IMR-90 (cell line): ENCODE results near the gene ARVCF. TPM values are rescaled to one million over a fixed set of nuclear protein-coding genes. Genes with fewer than 3 reads are reported as not detected.
A peak's percentile ranks its signal among the peaks of the same experiment; 100 is the strongest.

ENCODE experiments used
- ATAC-seq: fragments of 200-7000 bp; cut with Tn5 transposase; 2 replicates; pipeline ENCODE4 v1.9.1; 2020; ENCODE audit warnings: low read depth, mild to moderate bottlenecking, moderate library complexity
- BruUV-seq: library from RNA; stranded (reverse); fragments of 400-500 nt; replicated peaks from 2 replicates; lab custom pipeline; 2021; lab: Mats Ljungman, UMichigan
- CTCF ChIA-PET: fragments of 300-600 bp; formaldehyde crosslinking; extraction: SDS; loops from one replicate; lab custom pipeline; 2021; ENCODE audit warnings: antibody characterized with exemption; lab: Yijun Ruan, JAX
- POLR2A ChIA-PET: fragments of 300-600 bp; sonication (Branson Sonifier 250); formaldehyde crosslinking; loops from one replicate; lab custom pipeline; 2022; ENCODE audit warnings: antibody characterized with exemption; ENCODE audit not compliant: unreplicated experiment; lab: Charles Lee
- DNase-seq: peaks from one replicate; pipeline ENCODE4 v3.0.0; 2013
- H2AFZ ChIP-seq: replicated peaks from 2 replicates; pipeline ENCODE3; 2013; ENCODE audit warnings: low read length, mild to moderate bottlenecking; ENCODE audit not compliant: poor library complexity
- H2AK5ac ChIP-seq: 2 replicates; pipeline ENCODE4 v1.6.1; 2013; ENCODE audit warnings: low read depth, low read length, inconsistent platforms
- H2AK9ac ChIP-seq: replicated peaks from 2 replicates; pipeline ENCODE3; 2013; ENCODE audit warnings: mild to moderate bottlenecking, low read depth, low read length, moderate library complexity; ENCODE audit not compliant: poor library complexity
- H2BK120ac ChIP-seq: 2 replicates; pipeline ENCODE4 v1.6.1; 2013; ENCODE audit warnings: low read depth, low read length, inconsistent platforms
- H2BK15ac ChIP-seq: 3 replicates; pipeline ENCODE4 v1.6.1; 2013; ENCODE audit warnings: low read depth, low read length, inconsistent platforms
- H2BK20ac ChIP-seq: 2 replicates; pipeline ENCODE4 v1.6.1; 2013; ENCODE audit warnings: low read depth, mild to moderate bottlenecking, inconsistent platforms, low read length, moderate library complexity
- H2BK5ac ChIP-seq: 2 replicates; pipeline ENCODE4 v1.6.1; 2013; ENCODE audit warnings: mild to moderate bottlenecking, low read depth, low read length, inconsistent platforms; ENCODE audit not compliant: poor library complexity, severe bottlenecking
- H3K14ac ChIP-seq: replicated peaks from 2 replicates; pipeline ENCODE4 v1.6.1; 2013; ENCODE audit warnings: low read depth, low read length, inconsistent platforms
- H3K18ac ChIP-seq: 2 replicates; pipeline ENCODE4 v1.6.1; 2013; ENCODE audit warnings: low read depth, low read length, control low read depth
- H3K23ac ChIP-seq: 2 replicates; pipeline ENCODE4 v1.6.1; 2013; ENCODE audit warnings: low read depth, low read length, inconsistent platforms
- H3K27ac ChIP-seq: 2 replicates; pipeline ENCODE4 v1.5.1; 2013; ENCODE audit warnings: mild to moderate bottlenecking, control low read depth, low read length; ENCODE audit not compliant: insufficient read depth
- H3K27me3 ChIP-seq: 2 replicates; pipeline ENCODE4 v1.6.1; 2013; ENCODE audit warnings: low read length; ENCODE audit not compliant: control insufficient read depth, insufficient read depth
- H3K36me3 ChIP-seq: 2 replicates; pipeline ENCODE4 v1.6.1; 2013; ENCODE audit warnings: low read length, mixed read lengths; ENCODE audit not compliant: control insufficient read depth, insufficient read depth
- H3K4ac ChIP-seq: 2 replicates; pipeline ENCODE4 v1.6.1; 2013; ENCODE audit warnings: low read depth, low read length, inconsistent platforms
- H3K4me1 ChIP-seq: 2 replicates; pipeline ENCODE4 v1.6.1; 2013; ENCODE audit warnings: low read length, mixed read lengths; ENCODE audit not compliant: control insufficient read depth, insufficient read depth
- H3K4me2 ChIP-seq: 2 replicates; pipeline ENCODE4 v1.6.1; 2013; ENCODE audit warnings: low read depth, mild to moderate bottlenecking, control low read depth, low read length, moderate library complexity
- H3K4me3 ChIP-seq: 2 replicates; pipeline ENCODE4 v1.5.1; 2013; ENCODE audit warnings: low read depth, mild to moderate bottlenecking, control low read depth, low read length, moderate library complexity; ENCODE audit not compliant: insufficient read depth
- H3K56ac ChIP-seq: 2 replicates; pipeline ENCODE4 v1.6.1; 2013; ENCODE audit warnings: low read length, inconsistent platforms; ENCODE audit not compliant: insufficient read depth; ENCODE audit errors: extremely low read depth
- H3K79me1 ChIP-seq, 2 experiments: 2 replicates each; pipeline ENCODE4 v1.6.1; 2013; ENCODE audit warnings: low read length in 2 of 2, inconsistent platforms in 1 of 2, low read depth in 1 of 2
- H3K9ac ChIP-seq: 2 replicates; pipeline ENCODE4 v1.6.1; 2013; ENCODE audit warnings: low read depth, low read length, control low read depth
- H3K9me1 ChIP-seq: 2 replicates; pipeline ENCODE4 v1.6.1; 2013; ENCODE audit warnings: low read length, inconsistent platforms; ENCODE audit not compliant: insufficient read depth
- H3K9me3 ChIP-seq: 2 replicates; pipeline ENCODE4 v1.6.1; 2013; ENCODE audit warnings: low read length; ENCODE audit not compliant: control insufficient read depth, insufficient read depth
- H4K20me1 ChIP-seq: 2 replicates; pipeline ENCODE4 v1.6.1; 2013; ENCODE audit warnings: low read length, inconsistent platforms; ENCODE audit not compliant: insufficient read depth
- H4K5ac ChIP-seq: 2 replicates; pipeline ENCODE4 v1.6.1; 2013; ENCODE audit warnings: mild to moderate bottlenecking, low read depth, low read length, control low read depth
- H4K8ac ChIP-seq, 2 experiments: 2 replicates each; pipeline ENCODE4 v1.6.1; 2013; ENCODE audit warnings: low read depth in 2 of 2, low read length in 2 of 2, control low read depth in 1 of 2, inconsistent platforms in 1 of 2
- H4K91ac ChIP-seq: 2 replicates; pipeline ENCODE4 v1.6.1; 2013; ENCODE audit warnings: low read depth, low read length, inconsistent platforms; ENCODE audit not compliant: insufficient read depth
- BHLHE40 ChIP-seq: fragments of 150-350 bp; IDR thresholded peaks from 2 replicates; pipeline ENCODE4 v1.6.1; 2016; ENCODE audit warnings: mild to moderate bottlenecking, low read depth, low read length
- CEBPB ChIP-seq: IDR thresholded peaks from 2 replicates; pipeline ENCODE4 v1.6.1; 2012; ENCODE audit warnings: low read depth, low read length, improper control_type of control experiment
- CHD1 ChIP-seq: IDR thresholded peaks from 2 replicates; pipeline ENCODE4 v1.6.1; 2012; ENCODE audit warnings: low read depth, low read length, improper control_type of control experiment
- ELK1 ChIP-seq: fragments of 150-350 bp; IDR thresholded peaks from 2 replicates; pipeline ENCODE4 v1.6.1; 2016; ENCODE audit warnings: low read depth, mild to moderate bottlenecking, low read length, moderate library complexity, borderline replicate concordance
- FOS ChIP-seq: fragments of 150-350 bp; IDR thresholded peaks from 2 replicates; pipeline ENCODE4 v1.6.1; 2016; ENCODE audit warnings: low read depth, low read length
- MAFK ChIP-seq: IDR thresholded peaks from 2 replicates; pipeline ENCODE4 v1.6.1; 2012; ENCODE audit warnings: low read depth, low read length, improper control_type of control experiment
- MAZ ChIP-seq: IDR thresholded peaks from 2 replicates; pipeline ENCODE4 v1.6.1; 2012; ENCODE audit warnings: low read depth, mild to moderate bottlenecking, low read length, improper control_type of control experiment, moderate library complexity, borderline replicate concordance
- MXI1 ChIP-seq: IDR thresholded peaks from 2 replicates; pipeline ENCODE4 v1.6.1; 2012; ENCODE audit warnings: low read depth, mild to moderate bottlenecking, low read length, moderate library complexity, borderline replicate concordance
- NFE2L2 ChIP-seq: fragments of 150-350 bp; IDR thresholded peaks from 2 replicates; pipeline ENCODE4 v1.6.1; 2016; ENCODE audit warnings: low read depth, mild to moderate bottlenecking, low read length
- POLR2A ChIP-seq: IDR thresholded peaks from 2 replicates; pipeline ENCODE4 v1.6.1; 2012; ENCODE audit warnings: mild to moderate bottlenecking, low read depth, low read length
- RAD21 ChIP-seq: IDR thresholded peaks from 2 replicates; pipeline ENCODE4 v1.6.1; 2012; ENCODE audit warnings: low read length, improper control_type of control experiment
- RCOR1 ChIP-seq: IDR thresholded peaks from 2 replicates; pipeline ENCODE4 v1.6.1; 2012; ENCODE audit warnings: mild to moderate bottlenecking, low read length, improper control_type of control experiment; ENCODE audit not compliant: insufficient replicate concordance
- RFX5 ChIP-seq: IDR thresholded peaks from 2 replicates; pipeline ENCODE4 v1.8.0; 2012; ENCODE audit warnings: low read depth, mild to moderate bottlenecking, low read length, moderate library complexity
- SMC3 ChIP-seq: fragments of 150-350 bp; IDR thresholded peaks from 2 replicates; pipeline ENCODE4 v1.6.1; 2016; ENCODE audit warnings: low read depth, mild to moderate bottlenecking, antibody characterized with exemption, low read length, moderate library complexity
- WGBS, 2 experiments: methylation state at CpG; one replicate each; pipeline versions ENCODE4 v1.1.5 to v1.1.7; 2013; ENCODE audit warnings: missing lambda C conversion rate in 2 of 2; ENCODE audit not compliant: insufficient read length in 1 of 2; ENCODE audit errors: extremely low coverage in 2 of 2; 5-methylcytosine and 5-hydroxymethylcytosine counted together
- dilution Hi-C: fragments of 300-500 bp; cut with HindIII; formaldehyde crosslinking; loops from one replicate; pipeline ENCODE4 v1.14.3; 2018; ENCODE audit warnings: low sequenced_read_pairs; ENCODE audit not compliant: unreplicated experiment
- in situ Hi-C: fragments of 300-500 bp; cut with MboI; formaldehyde crosslinking; loops from 3 replicates; pipeline ENCODE4 v1.14.3; 2019; ENCODE audit warnings: low sequenced_read_pairs, inconsistent platforms, mixed read lengths
- intact Hi-C: fragments of 100-400 bp; cut with micrococcal nuclease; formaldehyde crosslinking; loops from 2 replicates; pipeline ENCODE4 v1.10.0; 2022
- polyA plus RNA-seq, 3 experiments: library from polyadenylated mRNA; depleted of rRNA; stranded (reverse); fragments of >200 nt; gene quantifications; 2 replicates each; pipeline ENCODE4 v1.2.3, GENCODE V29; 2012; ENCODE audit warnings: low replicate concordance in 1 of 3
- total RNA-seq: library from RNA; depleted of rRNA; stranded (reverse); fragments of >200 nt; gene quantifications from 2 replicates; pipeline ENCODE4 v1.2.3, GENCODE V29; 2012
- TF ChIP-seq, protein P1 (sequence below): conservative IDR thresholded peaks from 2 replicates; pipeline ENCODE4 v1.5.1; 2012; ENCODE audit warnings: mild to moderate bottlenecking, low read depth, low read length, improper control_type of control experiment
- TF ChIP-seq, protein P2 (sequence below): fragments of 150-350 bp; IDR thresholded peaks from 2 replicates; pipeline ENCODE4 v1.6.1; 2017; ENCODE audit warnings: mild to moderate bottlenecking, antibody characterized with exemption, low read length, low read depth

Gene ARVCF
- total and polyA plus RNA-seq, 2 of the 4 experiments (the other 2 are of a cell fraction), result 8.6 to 14.1 TPM

GRCh38 chr22:20001082-20001638 lies 15.5 kb downstream of the ARVCF start:
- no peak overlapping the region for H2BK5ac ChIP-seq
- no peak overlapping the region for H3K4me2 ChIP-seq
- DNase-seq (peak; percentile 43), ATAC-seq (no peak)
- H3K4ac ChIP-seq, result no peak overlapping the region
- POLR2A ChIA-PET, result no interaction called here
- CTCF ChIA-PET, result no interaction called here
- H3K9me1 ChIP-seq, result no peaks in the 10 kb centered on the region
- peaks cover 2% of the 10 kb centered on the region; the same call in 1 of the 2 replicates for H3K27me3 ChIP-seq
- no peak overlapping the region for H3K23ac ChIP-seq
- no peak overlapping the region for H4K5ac ChIP-seq
- H2AK9ac ChIP-seq, result no peak overlapping the region
- intact Hi-C loops (no loop called here), dilution Hi-C loops (no loop called here), in situ Hi-C loops (no loop called here)
- no peak overlapping the region for H2BK120ac ChIP-seq
- no peak for TF ChIP-seq NFE2L2
- TF ChIP-seq MXI1, result no peak
- TF ChIP-seq SMC3, result no peak
- no peak for TF ChIP-seq POLR2A
- no peak for TF ChIP-seq ELK1
- TF ChIP-seq, protein P1, sequence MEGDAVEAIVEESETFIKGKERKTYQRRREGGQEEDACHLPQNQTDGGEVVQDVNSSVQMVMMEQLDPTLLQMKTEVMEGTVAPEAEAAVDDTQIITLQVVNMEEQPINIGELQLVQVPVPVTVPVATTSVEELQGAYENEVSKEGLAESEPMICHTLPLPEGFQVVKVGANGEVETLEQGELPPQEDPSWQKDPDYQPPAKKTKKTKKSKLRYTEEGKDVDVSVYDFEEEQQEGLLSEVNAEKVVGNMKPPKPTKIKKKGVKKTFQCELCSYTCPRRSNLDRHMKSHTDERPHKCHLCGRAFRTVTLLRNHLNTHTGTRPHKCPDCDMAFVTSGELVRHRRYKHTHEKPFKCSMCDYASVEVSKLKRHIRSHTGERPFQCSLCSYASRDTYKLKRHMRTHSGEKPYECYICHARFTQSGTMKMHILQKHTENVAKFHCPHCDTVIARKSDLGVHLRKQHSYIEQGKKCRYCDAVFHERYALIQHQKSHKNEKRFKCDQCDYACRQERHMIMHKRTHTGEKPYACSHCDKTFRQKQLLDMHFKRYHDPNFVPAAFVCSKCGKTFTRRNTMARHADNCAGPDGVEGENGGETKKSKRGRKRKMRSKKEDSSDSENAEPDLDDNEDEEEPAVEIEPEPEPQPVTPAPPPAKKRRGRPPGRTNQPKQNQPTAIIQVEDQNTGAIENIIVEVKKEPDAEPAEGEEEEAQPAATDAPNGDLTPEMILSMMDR, result no peak
- no peak for TF ChIP-seq CHD1
- TF ChIP-seq RFX5, result no peak
- TF ChIP-seq FOS, result no peak
- no peak for TF ChIP-seq MAFK
- TF ChIP-seq, protein P2, sequence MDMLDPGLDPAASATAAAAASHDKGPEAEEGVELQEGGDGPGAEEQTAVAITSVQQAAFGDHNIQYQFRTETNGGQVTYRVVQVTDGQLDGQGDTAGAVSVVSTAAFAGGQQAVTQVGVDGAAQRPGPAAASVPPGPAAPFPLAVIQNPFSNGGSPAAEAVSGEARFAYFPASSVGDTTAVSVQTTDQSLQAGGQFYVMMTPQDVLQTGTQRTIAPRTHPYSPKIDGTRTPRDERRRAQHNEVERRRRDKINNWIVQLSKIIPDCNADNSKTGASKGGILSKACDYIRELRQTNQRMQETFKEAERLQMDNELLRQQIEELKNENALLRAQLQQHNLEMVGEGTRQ, result no peak
- no peak for TF ChIP-seq RCOR1
- no peak for TF ChIP-seq CEBPB
- no peak for TF ChIP-seq BHLHE40
- no peak for TF ChIP-seq MAZ
- TF ChIP-seq RAD21, result no peak
- no peak overlapping the region for H2AFZ ChIP-seq
- H4K8ac ChIP-seq, result no peak overlapping the region
- H3K27ac ChIP-seq, result no peak overlapping the region
- H3K9ac ChIP-seq, result no peak overlapping the region
- no peak overlapping the region for H2BK20ac ChIP-seq
- BruUV-seq, result no TSS peak
- no peak overlapping the region for H2BK15ac ChIP-seq
- no peak overlapping the region for H3K14ac ChIP-seq
- H3K4me3 ChIP-seq, result no peak overlapping the region
- peaks cover 9% of the 10 kb centered on the region; the same call in 1 of the 2 replicates for H3K4me1 ChIP-seq
- no peaks in the 10 kb centered on the region for H3K36me3 ChIP-seq
- H3K79me1 ChIP-seq, result no peaks in the 10 kb centered on the region
- 78% methylated on average over 3 of the region's 11 CpGs; no CpG with 5 or more reads in 1 of the 2 experiments for WGBS, 2 experiments
- no peak overlapping the region for H3K56ac ChIP-seq
- H3K9me3 ChIP-seq, result peaks cover 1% of the 10 kb centered on the region; the same call in 1 of the 2 replicates
- no peak overlapping the region for H3K18ac ChIP-seq
- H4K20me1 ChIP-seq, result no peaks in the 10 kb centered on the region
- H4K91ac ChIP-seq, result no peak overlapping the region
- no peak overlapping the region for H2AK5ac ChIP-seq
